Posterior vena cava (tissue), 2 donors: Measurements from ENCODE around the gene NDUFV1. TPM values are rescaled to one million over a fixed set of nuclear protein-coding genes. Genes with fewer than 3 reads are reported as not detected.
"Not testable (repeated sequence)": the region's sequence is repeated elsewhere in the genome, so short reads cannot be mapped to it uniquely, and the experiment has no call there.

Source experiments
- DNase-seq: peaks from one replicate; pipeline ENCODE4 v3.0.0-alpha.2; 2020; ENCODE audit warnings: low spot score
- intact Hi-C, 2 donors: fragments of 100-400 bp; cut with DNase I; formaldehyde crosslinking; loops; one replicate each; pipeline versions ENCODE4 v1.14.1 to v1.14.2; 2022 to 2023
- total RNA-seq, 2 donors: library from RNA; stranded (reverse); fragmentation: NEBNext Ultra II Directional; extraction: Animal tissue kit (Norgen Biotek cat#: 25700); gene quantifications; one replicate each; pipeline ENCODE4 v1.2.1, GENCODE V29; 2021
- donor health status: DM: yes; HTN: yes; CAD: no.
- donor health status: DM: yes; HTN: yes; CAD: no.

Gene NDUFV1
- total RNA-seq, 2 donors from 2014 or later, result 112 to 116 TPM

GRCh38 chr11:67619683-67620618, 13.2 kb downstream of the NDUFV1 start:
- intact Hi-C loops, result not testable (repeated sequence)
- peak; percentile 34 for DNase-seq

GRCh38 chr11:67620621-67621020, 13.9 kb downstream of the NDUFV1 start:
- intact Hi-C loops, result not testable (repeated sequence)
- DNase-seq, result peak; percentile 60

GRCh38 chr11:67621928-67622327, 15.2 kb downstream of the NDUFV1 start:
- DNase-seq, intact Hi-C loops: not testable (repeated sequence)

- intact Hi-C loops, DNase-seq: not testable (repeated sequence)
Observed at GRCh38 chr11:67622905-67623304, 16.2 kb downstream of the NDUFV1 start.

GRCh38 chr11:67623795-67624194, 17.1 kb downstream of the NDUFV1 start:
- intact Hi-C loops, DNase-seq: not testable (repeated sequence)

- DNase-seq, intact Hi-C loops: not testable (repeated sequence)
Observed at GRCh38 chr11:67626131-67626833, 19.5 kb downstream of the NDUFV1 start.

- intact Hi-C loops, result no loop called here
Observed at GRCh38 chr11:67626970-67627369, 20.2 kb downstream of the NDUFV1 start.

GRCh38 chr11:67627441-67627811, 20.7 kb downstream of the NDUFV1 start:
- DNase-seq, result peak; percentile 58
- intact Hi-C loops, result no loop called here

More at GRCh38 chr11:67626970-67627369, 20.2 kb downstream of the NDUFV1 start:
- DNase-seq, result no peak

GRCh38 chr11:67627812-67628624, 21.3 kb downstream of the NDUFV1 start:
- peak; percentile 76 for DNase-seq
- intact Hi-C loops, result no loop called here

- intact Hi-C loops, result no loop called here
- peak; percentile 81 for DNase-seq
Observed at GRCh38 chr11:67628710-67629385, 22.1 kb downstream of the NDUFV1 start.

- intact Hi-C loops, result no loop called here
- peak; percentile 96 for DNase-seq
Observed at GRCh38 chr11:67629386-67630227, 22.9 kb downstream of the NDUFV1 start, which contains the start of gene NUDT8. Gene NUDT8, minus strand, starts transcription at chr11:67629937. Its CDS starts 26 bp downstream, at chr11:67629911.

GRCh38 chr11:67630228-67630942, 23.6 kb downstream of the NDUFV1 start:
- intact Hi-C loops, result no loop called here
- peak; percentile 99 for DNase-seq

- intact Hi-C loops, result no loop called here
- no peak for DNase-seq
Observed at GRCh38 chr11:67630943-67631331, 24.2 kb downstream of the NDUFV1 start.

- DNase-seq, result peak; percentile 66
Observed at GRCh38 chr11:67631411-67631810, 24.7 kb downstream of the NDUFV1 start.

GRCh38 chr11:67631853-67632174, 25.1 kb downstream of the NDUFV1 start:
- no peak for DNase-seq
- intact Hi-C loops, result no loop called here

More at GRCh38 chr11:67631411-67631810, 24.7 kb downstream of the NDUFV1 start:
- intact Hi-C loops, result no loop called here

- intact Hi-C loops, result no loop called here
Observed at GRCh38 chr11:67632175-67632981, 25.6 kb downstream of the NDUFV1 start.

More at GRCh38 chr11:67632175-67632981, 25.6 kb downstream of the NDUFV1 start:
- peak; percentile 62 for DNase-seq
